ENCODE measurements around the gene TEX261.

DNA sequence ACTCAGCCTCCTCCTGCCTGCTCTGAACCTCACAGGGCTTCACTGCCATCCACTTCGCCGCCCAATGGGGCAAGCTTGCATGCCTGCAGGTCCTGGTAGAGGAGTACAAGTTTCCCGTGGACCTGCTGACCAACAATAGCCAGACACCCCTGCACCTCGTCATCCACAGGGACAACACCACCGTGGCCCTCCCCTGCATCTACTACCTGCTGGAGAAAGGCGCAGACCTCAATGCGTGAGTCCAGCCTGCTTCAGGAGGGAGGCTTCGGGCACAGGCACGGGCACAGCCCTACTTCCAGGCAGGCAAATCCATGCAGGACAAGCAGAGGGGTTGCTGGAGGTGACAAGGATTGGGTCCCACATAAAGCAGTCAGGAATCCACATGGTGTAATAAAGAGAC lies 15.0 kb downstream of the TEX261 start:
- TF ChIP-seq GATA3 (IDR thresholded peaks at IDR 0.05; ENCODE audit: low read depth, low read length) (no peak), GATA2 (IDR thresholded peaks at IDR 0.05; ENCODE audit: low read depth, low read length) (no peak)

All from SH-SY5Y (cell line).